GM21529 (cell line): ENCODE results near the gene PLXNA1.

Experiments
- ATAC-seq: cut with Tn5 transposase; IDR thresholded peaks from one replicate; pipeline ENCODE4 v1.9.1; 2021; ENCODE audit not compliant: unreplicated experiment

The PLXNA1 gene

DNA sequence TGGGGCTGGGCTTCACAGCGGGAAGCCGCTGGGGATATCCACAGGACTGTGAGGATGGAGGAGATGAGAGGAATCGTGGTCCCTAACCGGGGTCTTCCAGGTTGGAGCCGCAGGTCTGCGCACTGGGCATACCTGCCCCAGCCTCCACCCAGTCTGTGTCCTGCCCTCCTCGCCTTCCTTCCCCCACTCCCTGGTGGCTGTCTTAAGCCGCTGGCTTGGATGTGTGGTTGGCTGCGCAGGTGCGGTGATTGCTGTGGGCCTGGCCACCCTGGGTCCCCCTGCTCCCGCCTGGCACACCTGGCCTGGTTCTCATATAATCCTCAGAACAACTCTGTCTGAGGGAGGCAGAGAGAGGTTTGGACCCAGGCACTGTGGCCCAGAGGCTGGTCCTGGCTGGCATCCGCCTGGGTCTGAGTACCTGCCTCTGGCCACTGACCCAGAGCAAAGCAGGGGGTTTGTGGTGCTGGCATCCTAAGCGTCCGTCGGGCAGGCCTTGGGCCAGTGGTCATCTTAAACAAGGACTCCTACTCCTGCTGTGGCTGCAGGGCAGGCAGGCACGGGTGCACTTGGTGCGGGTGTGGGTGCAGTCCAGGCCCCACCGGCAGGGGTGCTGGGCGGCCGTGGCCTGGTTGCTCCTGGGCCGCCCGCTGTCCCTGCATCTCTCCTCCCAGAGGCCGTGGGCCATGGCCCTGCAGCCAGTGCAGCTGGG, 18.7 kb downstream of the PLXNA1 start:
- ATAC-seq = no peak

DNA sequence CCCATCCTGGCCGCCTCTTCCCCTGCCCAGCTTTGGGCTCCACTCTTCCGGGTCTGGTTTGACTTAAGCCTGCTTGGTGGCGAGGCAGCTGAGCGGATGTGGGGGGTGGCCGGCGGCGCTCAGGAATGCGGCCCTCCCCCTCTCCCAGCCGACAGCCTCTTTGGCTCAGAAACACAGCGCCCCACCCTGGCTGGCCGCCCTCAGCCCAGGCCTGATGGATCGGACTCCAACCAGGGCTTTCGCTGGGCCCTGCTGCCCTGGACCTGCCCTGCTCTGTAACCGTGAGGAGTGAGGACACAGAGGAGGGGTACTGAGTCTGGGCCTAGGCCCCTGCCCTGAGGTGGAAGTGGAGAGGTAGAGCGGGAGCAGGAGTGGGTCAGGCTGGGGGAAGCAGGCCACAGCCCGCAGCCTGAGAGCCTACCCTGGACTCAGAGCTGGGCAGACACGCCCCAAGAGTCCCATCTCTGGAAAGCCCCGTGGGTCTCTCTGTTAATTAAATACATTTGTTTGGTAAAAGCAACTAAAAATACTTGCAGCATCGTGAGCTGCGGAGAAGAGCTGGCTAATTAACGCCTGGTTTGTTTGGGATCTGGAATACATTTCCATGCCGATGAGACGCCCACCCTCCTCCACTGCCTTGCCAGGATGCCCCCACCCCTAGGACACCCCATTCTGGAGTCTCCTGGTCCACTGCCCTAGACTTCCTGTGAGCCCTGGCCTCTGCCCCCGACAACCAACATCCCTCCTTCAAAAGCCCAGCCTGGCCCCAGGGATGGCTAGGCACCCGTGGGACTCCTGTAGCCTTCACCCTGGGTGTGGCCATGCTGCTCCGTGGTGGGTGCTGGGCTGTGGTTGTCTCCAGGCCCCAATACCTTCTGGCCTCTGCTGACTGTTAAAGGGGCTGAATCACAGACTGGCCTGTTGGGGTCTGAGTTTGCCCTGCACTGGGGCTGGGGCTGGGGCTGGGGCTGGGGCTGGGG, 19.6 kb downstream of the PLXNA1 start:
- no peak for ATAC-seq

- ATAC-seq = no peak
Measured at GRCh38 chr3:127003175-127003555, 20.2 kb downstream of the PLXNA1 start.

DNA sequence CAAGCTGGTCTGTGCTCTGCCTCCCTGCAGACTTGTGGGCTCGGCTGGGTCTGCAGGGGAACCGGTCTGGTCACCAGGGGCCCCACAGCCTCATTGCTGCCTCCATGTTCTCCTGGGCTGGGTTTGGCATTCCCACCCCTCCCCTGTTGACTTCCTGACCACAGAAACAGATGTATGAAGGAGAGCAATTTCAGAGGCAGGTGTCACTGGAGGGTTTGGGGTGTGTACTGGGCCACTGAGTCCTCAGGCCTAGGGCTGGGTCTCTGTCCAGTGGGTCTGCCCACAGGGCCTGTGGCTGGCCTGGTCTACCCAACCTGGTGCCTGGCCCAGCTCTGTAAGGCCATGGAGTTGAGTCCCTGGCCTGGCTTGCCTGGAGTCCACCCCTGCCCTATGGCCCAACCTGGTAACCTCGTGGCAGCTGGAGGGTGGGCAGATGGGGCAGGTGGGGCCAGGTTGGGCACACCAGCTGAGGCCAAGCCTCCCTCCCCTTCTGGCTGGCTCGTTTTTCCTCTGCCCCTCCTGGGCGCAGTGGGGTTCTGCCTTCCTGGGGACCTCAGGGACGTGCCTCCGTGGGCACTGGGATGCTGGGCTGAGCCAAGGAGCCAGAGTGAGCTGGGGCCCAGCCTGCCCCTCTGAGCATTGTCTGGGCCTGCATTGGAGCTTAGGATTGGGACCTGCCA, 20.8 kb downstream of the PLXNA1 start:
- ATAC-seq = no peak

GRCh38 chr3:127004641-127005397, 21.9 kb downstream of the PLXNA1 start:
- ATAC-seq = no peak

DNA sequence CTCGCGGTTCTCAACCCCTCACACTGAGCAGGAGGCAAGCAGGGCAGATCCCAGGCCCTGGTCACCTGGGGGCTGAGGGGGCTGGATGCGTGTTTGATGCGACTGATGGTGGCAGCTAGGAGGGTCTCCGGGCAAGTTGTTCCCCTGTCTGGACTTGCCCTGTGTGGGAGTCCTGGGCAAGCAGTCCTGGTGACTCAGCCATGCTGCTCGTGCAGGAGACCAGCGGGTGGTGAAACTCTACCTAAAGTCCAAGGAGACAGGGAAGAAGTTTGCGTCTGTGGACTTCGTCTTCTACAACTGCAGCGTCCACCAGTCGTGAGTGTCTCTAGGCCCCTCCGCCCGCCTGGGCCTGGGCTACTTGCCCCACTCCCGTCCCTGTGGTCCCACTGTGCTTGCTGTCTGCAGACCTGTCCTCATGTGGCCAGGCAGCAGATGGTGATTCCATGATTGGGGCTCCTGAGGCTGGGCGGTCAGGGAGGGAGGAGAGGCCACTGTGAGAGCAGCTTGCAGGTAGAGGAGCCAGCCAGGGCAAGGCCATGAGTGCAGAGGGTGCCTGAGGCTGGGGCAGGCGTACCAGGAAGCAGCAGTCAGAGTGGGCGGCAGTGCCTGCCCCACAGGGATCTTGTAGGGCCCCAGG, 23.1 kb downstream of the PLXNA1 start:
- ATAC-seq = no peak

DNA sequence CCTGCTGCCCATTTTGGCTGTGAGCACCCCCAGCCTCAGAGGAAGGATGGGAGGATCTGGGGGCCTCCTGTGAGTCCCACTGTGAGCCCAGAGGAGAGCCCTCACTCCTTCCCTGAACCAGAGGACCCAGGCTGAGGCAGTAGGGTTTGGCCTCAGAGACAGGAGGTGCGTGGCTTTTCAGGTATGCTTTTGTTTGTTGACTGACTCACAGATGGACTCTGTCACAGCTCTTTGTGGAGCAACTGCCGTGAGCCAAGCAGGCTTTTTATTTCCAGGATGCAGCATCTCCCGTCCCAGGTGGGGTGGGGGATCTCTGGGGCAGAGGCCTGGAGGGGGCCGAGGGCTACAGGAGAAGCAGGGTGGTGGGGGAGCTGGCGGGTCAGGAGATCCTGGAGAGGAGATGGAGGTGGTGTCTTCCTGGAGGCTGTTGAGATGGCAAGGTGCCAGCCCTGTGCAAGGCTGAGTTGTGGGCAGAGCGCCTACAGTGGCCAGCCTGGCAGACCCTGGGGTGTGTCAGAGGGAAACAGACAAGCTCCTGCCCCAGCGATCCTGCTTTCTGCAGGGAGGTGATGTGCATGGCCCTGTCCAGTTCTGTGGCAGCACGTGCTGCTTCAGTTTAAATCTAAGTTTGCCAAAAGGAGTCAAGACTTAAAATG, 24.0 kb downstream of the PLXNA1 start:
- ATAC-seq = no peak

GRCh38 chr3:127008236-127008635, 25.3 kb downstream of the PLXNA1 start:
- ATAC-seq = no peak

- no peak for ATAC-seq
Measured at GRCh38 chr3:127009531-127009930, 26.6 kb downstream of the PLXNA1 start.

- ATAC-seq = no peak
Measured at GRCh38 chr3:127011270-127011992, 28.5 kb downstream of the PLXNA1 start.

DNA sequence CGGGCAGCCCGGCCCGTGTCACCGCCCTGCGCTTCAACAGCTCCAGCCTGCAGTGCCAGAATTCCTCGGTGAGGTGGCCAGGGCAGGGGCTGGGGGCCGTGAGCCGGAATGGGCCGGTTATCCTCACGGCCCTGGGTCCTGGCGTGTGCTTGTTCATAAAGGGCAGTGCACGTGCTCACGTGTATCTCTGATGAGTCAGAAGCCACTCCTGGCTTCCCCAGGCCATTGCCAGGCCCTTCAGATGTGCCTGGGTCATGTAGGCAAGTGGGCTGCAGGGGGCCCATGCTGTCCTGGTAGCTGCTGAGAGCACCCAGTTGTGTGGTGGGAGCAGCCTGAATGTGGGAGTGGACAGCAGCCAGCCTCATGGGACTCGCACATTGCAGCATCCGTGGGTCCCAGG, 29.2 kb downstream of the PLXNA1 start:
- no peak for ATAC-seq

DNA sequence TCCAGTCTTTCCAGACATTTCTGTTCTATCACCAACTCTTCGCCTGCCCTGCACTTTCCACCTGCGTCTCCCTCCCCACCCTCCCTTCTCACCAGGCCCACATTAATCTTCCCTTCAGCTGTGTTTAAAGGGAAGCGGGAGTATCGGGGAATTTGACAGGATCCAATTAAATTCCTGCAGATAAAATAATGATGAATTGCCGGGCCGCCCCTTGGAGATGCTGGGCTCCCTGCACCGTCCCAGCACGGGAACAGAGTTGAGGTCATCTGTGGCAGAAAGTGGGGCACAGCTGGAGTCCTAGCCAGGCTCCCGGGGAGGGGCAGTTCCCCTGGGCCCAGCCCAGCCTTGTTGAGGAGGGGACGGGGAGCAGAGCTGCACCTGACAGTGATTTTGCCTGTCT, 30.3 kb downstream of the PLXNA1 start:
- no peak for ATAC-seq

DNA sequence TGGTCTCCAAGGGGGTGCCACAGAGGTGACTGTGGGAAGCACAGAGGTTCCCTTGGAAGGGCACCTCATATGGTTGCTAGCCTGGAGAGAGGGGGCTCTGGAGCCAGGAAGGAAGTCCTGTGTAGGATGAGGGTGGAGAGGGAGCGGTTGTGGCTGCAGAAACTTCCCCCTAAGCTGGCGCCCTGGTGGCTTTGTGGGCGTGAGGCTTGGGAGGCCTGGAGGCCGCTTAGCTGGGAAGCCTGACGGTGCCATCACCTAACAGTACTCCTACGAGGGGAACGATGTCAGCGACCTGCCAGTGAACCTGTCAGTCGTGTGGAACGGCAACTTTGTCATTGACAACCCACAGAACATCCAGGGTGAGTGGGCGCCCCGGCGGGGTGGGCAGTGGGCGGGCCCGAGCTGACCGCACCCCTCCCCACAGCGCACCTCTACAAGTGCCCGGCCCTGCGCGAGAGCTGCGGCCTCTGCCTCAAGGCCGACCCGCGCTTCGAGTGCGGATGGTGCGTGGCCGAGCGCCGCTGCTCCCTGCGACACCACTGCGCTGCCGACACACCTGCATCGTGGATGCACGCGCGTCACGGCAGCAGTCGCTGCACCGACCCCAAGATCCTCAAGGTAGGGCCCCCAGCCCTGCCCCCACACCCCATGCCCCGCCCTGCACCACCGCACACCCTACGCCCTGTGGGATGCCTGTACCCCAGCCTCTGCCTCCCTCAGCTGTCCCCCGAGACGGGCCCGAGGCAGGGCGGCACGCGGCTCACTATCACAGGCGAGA, 31.0 kb downstream of the PLXNA1 start:
- no peak for ATAC-seq

- ATAC-seq = peak; percentile 36
Measured at GRCh38 chr3:127014536-127015281, 31.8 kb downstream of the PLXNA1 start.

DNA sequence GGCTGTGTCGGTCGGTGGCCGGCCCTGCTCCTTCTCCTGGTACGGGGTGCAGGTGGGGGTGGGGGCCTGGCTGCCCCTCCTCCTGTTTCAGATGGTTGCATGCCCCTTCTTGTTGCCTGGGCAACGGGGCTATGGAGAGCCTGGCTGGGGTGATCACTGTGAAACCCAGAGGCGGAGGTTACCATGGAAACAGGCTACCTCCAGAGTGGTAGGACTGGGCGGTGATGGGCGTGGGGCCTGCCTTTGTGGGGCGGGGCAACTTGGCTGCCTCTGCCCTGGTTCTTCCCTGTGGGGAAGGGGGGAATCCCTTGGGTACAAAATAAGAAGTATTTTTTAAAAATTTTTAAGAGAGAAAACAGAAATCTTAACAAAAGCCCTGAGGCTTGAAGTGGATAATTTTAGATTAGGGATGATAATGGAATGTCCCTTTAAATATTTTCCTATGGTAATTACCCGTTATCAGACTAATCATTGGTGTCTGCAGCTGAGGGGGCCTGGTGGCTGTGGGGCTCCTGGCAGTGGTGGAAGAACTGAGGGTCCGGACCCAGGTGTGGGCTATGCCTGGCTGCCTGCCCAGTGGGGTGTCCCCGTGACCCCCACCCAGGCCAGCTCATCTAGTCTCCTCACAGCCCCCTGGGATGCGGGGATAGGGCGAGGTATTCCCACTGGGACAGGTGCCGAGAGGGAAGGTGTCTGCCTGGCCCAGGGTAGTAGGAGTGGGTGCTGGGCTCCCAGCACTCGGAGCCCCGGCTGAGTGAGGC, 32.5 kb downstream of the PLXNA1 start:
- peak; percentile 71 for ATAC-seq

GRCh38 chr3:127016043-127016343, 33.1 kb downstream of the PLXNA1 start:
- no peak for ATAC-seq

- no peak for ATAC-seq
Measured at GRCh38 chr3:127016461-127016860, 33.5 kb downstream of the PLXNA1 start.
